ENCODE measurements around the gene PRKN.

GRCh38 chr6:162372106-162372505 is 355.5 kb downstream of the PRKN start:
- TF ChIP-seq, protein P1, sequence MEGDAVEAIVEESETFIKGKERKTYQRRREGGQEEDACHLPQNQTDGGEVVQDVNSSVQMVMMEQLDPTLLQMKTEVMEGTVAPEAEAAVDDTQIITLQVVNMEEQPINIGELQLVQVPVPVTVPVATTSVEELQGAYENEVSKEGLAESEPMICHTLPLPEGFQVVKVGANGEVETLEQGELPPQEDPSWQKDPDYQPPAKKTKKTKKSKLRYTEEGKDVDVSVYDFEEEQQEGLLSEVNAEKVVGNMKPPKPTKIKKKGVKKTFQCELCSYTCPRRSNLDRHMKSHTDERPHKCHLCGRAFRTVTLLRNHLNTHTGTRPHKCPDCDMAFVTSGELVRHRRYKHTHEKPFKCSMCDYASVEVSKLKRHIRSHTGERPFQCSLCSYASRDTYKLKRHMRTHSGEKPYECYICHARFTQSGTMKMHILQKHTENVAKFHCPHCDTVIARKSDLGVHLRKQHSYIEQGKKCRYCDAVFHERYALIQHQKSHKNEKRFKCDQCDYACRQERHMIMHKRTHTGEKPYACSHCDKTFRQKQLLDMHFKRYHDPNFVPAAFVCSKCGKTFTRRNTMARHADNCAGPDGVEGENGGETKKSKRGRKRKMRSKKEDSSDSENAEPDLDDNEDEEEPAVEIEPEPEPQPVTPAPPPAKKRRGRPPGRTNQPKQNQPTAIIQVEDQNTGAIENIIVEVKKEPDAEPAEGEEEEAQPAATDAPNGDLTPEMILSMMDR (IDR thresholded peaks at IDR 0.05): no peak
- TF ChIP-seq POLR2AphosphoS5 (IDR thresholded peaks at IDR 0.05; ENCODE audit: insufficient read depth in 1 of 2, low read depth in 1 of 2): no peak
